RWPE2 (cell line): ENCODE data around the gene MYLIP.

Source experiments
- ATAC-seq: fragments of 200-7000 bp; cut with Tn5 transposase; 3 replicates; pipeline ENCODE4 v1.9.1; 2021; ENCODE audit warnings: low read depth
- DNase-seq: peaks from one replicate; pipeline ENCODE4 v3.0.0-alpha.2; 2020; ENCODE audit warnings: low spot score
- H3K27ac ChIP-seq: fragments of 450-650 bp; 2 replicates; pipeline ENCODE4 v1.5.1; 2017; ENCODE audit warnings: mild to moderate bottlenecking; ENCODE audit not compliant: poor library complexity, severe bottlenecking
- H3K27me3 ChIP-seq: fragments of 250-450 bp; sonication (Bioruptor Pico); 2 replicates; pipeline ENCODE4 v1.5.1; 2021; ENCODE audit warnings: mild to moderate bottlenecking, moderate library complexity; ENCODE audit not compliant: insufficient read depth, poor library complexity, severe bottlenecking
- H3K36me3 ChIP-seq: fragments of 250-450 bp; sonication (Bioruptor Pico); 2 replicates; pipeline ENCODE4 v1.5.1; 2020; ENCODE audit warnings: low read depth, mild to moderate bottlenecking, moderate library complexity
- H3K4me1 ChIP-seq: fragments of 250-450 bp; sonication (Bioruptor Pico); 2 replicates; pipeline ENCODE4 v1.5.1; 2021; ENCODE audit warnings: mild to moderate bottlenecking, moderate library complexity; ENCODE audit not compliant: insufficient read depth, poor library complexity, severe bottlenecking
- H3K4me3 ChIP-seq: fragments of 250-450 bp; sonication (Bioruptor Pico); 2 replicates; pipeline ENCODE4 v1.5.1; 2021; ENCODE audit warnings: mild to moderate bottlenecking, moderate library complexity; ENCODE audit not compliant: severe bottlenecking
- H3K9me3 ChIP-seq: fragments of 250-450 bp; sonication (Bioruptor Pico); 2 replicates; pipeline ENCODE4 v1.5.1; 2021; ENCODE audit warnings: mild to moderate bottlenecking, moderate library complexity; ENCODE audit not compliant: severe bottlenecking
- TF ChIP-seq, protein P1 (sequence below): fragments of 450-650 bp; IDR thresholded peaks from one replicate; pipeline ENCODE4 v1.5.1; 2017; ENCODE audit warnings: mild to moderate bottlenecking, moderate library complexity; ENCODE audit not compliant: poor library complexity, severe bottlenecking

The MYLIP gene

DNA sequence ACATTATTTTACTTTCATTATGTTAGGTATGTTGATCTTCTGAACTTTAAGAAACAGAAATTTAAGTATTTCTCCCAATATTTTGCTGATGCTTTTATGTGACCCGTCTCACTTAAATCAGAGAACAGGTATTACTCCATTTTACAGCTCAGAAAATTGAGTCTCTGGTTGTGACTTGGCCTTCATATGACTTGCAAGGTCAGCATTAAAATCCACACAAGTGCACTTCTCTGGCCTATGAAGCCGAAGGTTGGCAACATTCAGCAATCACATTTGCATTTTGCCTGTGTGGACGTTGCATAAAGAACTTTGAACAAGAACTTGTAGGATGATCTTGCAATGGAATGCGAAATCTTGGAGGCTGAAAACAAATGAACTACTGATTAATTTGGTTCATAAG lies 10.1 kb upstream of the MYLIP start:
- ATAC-seq (no peak), DNase-seq (no peak)
- Histone ChIP-seq H3K36me3 (no peaks in the 10 kb centered on the region), H3K4me1 (no peaks in the 10 kb centered on the region), H3K27ac (no peak overlapping the region), H3K4me3 (no peak overlapping the region), H3K9me3 (no peaks in the 10 kb centered on the region), H3K27me3 (peaks cover 9% of the 10 kb centered on the region)
- TF ChIP-seq, protein P1, sequence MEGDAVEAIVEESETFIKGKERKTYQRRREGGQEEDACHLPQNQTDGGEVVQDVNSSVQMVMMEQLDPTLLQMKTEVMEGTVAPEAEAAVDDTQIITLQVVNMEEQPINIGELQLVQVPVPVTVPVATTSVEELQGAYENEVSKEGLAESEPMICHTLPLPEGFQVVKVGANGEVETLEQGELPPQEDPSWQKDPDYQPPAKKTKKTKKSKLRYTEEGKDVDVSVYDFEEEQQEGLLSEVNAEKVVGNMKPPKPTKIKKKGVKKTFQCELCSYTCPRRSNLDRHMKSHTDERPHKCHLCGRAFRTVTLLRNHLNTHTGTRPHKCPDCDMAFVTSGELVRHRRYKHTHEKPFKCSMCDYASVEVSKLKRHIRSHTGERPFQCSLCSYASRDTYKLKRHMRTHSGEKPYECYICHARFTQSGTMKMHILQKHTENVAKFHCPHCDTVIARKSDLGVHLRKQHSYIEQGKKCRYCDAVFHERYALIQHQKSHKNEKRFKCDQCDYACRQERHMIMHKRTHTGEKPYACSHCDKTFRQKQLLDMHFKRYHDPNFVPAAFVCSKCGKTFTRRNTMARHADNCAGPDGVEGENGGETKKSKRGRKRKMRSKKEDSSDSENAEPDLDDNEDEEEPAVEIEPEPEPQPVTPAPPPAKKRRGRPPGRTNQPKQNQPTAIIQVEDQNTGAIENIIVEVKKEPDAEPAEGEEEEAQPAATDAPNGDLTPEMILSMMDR = no peak

DNA sequence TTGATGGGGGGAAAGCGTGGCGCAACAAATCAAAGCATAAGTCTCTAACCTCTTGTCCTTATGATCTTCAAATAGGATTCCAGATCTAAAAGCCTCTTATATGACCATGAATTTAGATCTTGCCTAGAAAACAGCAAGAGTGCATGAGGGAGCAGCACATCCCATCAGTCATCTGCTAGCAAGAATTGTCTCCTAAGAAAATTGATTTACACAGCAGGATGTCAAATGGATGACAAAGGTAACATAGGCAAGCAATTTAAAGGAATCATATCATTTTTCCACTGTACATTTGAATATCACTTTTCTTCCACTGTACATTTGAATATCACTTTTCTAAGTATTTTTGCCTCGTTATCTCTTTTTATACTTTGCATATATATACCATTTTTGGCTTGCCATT lies 7.5 kb upstream of the MYLIP start:
- Histone ChIP-seq H3K4me3 (no peak overlapping the region), H3K36me3 (no peaks in the 10 kb centered on the region), H3K27me3 (peaks cover 9% of the 10 kb centered on the region), H3K9me3 (no peaks in the 10 kb centered on the region), H3K27ac (no peak overlapping the region), H3K4me1 (no peaks in the 10 kb centered on the region)
- DNase-seq (no peak), ATAC-seq (no peak)
- TF ChIP-seq, protein P1 = no peak

DNA sequence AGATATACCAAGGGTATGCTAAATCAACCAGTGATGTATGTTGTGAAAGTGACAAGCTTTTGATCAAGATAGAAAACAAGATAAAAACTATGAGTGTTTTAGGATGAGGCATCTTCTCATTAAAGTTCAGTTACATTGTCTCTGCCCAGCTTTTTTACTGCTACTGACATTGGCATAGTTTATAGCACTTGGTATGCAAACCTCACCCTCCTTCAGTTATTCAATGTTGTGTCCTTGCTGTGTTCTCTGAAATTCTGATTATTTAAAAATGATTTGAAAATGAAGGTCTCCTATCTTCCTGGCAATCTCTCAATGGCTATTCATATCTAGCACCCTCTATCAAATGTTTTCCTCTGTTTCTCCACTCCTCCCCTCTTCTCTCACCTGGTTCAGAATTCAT lies 6.7 kb upstream of the MYLIP start:
- Histone ChIP-seq H3K27me3 (peaks cover 9% of the 10 kb centered on the region), H3K9me3 (no peaks in the 10 kb centered on the region), H3K4me1 (no peaks in the 10 kb centered on the region), H3K36me3 (no peaks in the 10 kb centered on the region), H3K27ac (no peak overlapping the region), H3K4me3 (no peak overlapping the region)
- ATAC-seq (no peak), DNase-seq (no peak)
- TF ChIP-seq, protein P1 = no peak

DNA sequence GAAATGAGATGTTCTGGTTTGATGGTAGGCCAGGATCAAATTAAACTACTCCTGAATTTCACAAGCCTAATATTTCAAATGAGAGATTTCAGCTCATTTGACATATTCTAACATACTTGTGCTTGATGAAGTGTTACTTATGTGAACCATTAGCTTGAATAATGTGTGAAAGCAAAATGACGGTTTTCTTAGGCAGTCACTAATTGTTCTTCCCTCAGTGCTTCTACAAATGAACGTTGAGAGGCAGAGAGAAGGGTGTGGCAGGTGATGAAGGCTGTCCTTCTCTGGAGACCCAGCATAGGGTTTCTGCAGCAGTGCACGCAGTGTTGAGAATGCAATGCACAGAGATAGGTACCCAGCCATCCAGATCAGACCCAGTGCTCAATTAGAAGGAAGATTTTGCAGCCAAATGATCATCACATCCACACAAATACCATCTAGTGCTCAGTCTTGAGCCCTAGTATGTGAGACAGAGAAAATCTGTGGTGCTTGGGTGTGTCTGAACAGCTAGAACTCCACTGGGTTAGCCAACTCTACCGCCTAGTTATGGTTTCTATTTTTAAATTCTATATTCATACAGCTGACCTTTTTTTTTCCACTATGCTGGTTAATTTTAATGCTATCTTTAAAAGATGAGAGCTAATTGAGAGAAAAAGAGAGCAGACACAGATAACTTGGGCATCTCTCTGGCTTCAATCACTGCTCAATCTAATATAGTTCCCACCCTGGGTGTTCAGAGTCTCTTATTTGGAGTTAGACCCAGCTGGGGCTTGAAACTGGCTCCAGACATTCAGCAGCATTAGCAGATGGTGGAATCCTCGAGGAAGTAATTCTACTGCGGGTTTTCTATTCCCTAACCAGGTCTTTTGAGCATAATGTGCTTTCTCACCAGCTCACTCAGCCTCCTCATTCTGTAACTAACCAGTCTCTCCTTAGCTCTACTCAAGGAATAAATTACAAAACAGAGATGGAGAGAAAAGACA lies 4.4 kb upstream of the MYLIP start:
- Histone ChIP-seq H3K36me3 (no peaks in the 10 kb centered on the region), H3K27me3 (peaks cover 9% of the 10 kb centered on the region), H3K4me3 (no peak overlapping the region), H3K9me3 (no peaks in the 10 kb centered on the region), H3K27ac (no peak overlapping the region), H3K4me1 (no peaks in the 10 kb centered on the region)
- DNase-seq = no peak
- TF ChIP-seq, protein P1 = no peak
- no peak for ATAC-seq

DNA sequence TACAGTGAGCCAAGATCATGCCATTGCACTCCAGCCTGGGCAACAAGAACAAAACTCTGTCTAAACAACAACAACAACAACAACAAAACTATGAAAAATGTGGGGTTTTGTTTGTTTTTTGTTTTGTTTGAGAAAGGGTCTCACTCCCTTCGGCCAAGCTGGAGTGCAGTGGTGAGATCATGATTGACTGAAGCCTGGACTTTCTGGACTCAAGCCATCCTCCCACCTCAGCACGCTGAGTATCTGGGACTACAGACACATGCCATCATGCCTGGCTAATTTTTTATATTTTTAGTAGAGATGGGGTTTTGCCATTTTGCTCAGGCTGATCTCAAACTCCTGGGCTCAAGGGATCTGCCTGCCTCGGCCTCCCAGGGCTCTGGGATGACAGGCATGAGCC lies 2.8 kb upstream of the MYLIP start:
- DNase-seq = no peak
- Histone ChIP-seq H3K27ac (no peak overlapping the region), H3K4me1 (peaks cover 7% of the 10 kb centered on the region), H3K9me3 (no peaks in the 10 kb centered on the region), H3K4me3 (no peak overlapping the region), H3K27me3 (peaks cover 9% of the 10 kb centered on the region), H3K36me3 (no peaks in the 10 kb centered on the region)
- TF ChIP-seq, protein P1 = no peak
- no peak for ATAC-seq
